Lung (tissue), 12 donors: ENCODE results near the gene ECE1. TPM values are rescaled to one million over a fixed set of nuclear protein-coding genes. Genes with fewer than 3 reads are reported as not detected.

Experiments used
- ATAC-seq: fragments of 200-7000 bp; cut with Tn5 transposase; one replicate; pipeline ENCODE4 v1.9.1; 2020; ENCODE audit warnings: moderate number of reproducible peaks; ENCODE audit not compliant: insufficient read depth, low FRiP score
- DNase-seq, 3 donors: peaks; one replicate each; pipeline ENCODE4 v3.0.0-alpha.2; 2013 to 2017
- H3K27ac ChIP-seq, 2 donors: one replicate each; pipeline ENCODE4 v1.5.1; 2013; ENCODE audit warnings: mild to moderate bottlenecking in 2 of 2, moderate library complexity in 2 of 2, control low read depth in 1 of 2, inconsistent platforms in 1 of 2, low read depth in 1 of 2, low read length in 1 of 2
- H3K27me3 ChIP-seq, 3 donors: one replicate each; pipeline ENCODE4 v1.5.1; 2013; ENCODE audit warnings: low read length in 2 of 3; ENCODE audit not compliant: control insufficient read depth in 3 of 3, insufficient read depth in 3 of 3
- H3K36me3 ChIP-seq, 4 donors: one replicate each; pipeline ENCODE4 v1.5.1; 2013; ENCODE audit warnings: low read length in 4 of 4, mild to moderate bottlenecking in 1 of 4, moderate library complexity in 1 of 4; ENCODE audit not compliant: control insufficient read depth in 4 of 4, insufficient read depth in 4 of 4
- H3K4me1 ChIP-seq, 5 donors: one replicate each; pipeline ENCODE4 v1.5.1; 2013; ENCODE audit warnings: low read length in 5 of 5, mild to moderate bottlenecking in 2 of 5, moderate library complexity in 1 of 5; ENCODE audit not compliant: control insufficient read depth in 5 of 5, insufficient read depth in 5 of 5
- H3K4me3 ChIP-seq: one replicate; pipeline ENCODE4 v1.5.1; 2013; ENCODE audit warnings: mild to moderate bottlenecking, control low read depth, moderate library complexity
- H3K9ac ChIP-seq, 2 donors: one replicate each; pipeline ENCODE4 v1.5.1; 2013; ENCODE audit warnings: low read length in 2 of 2, control low read depth in 1 of 2; ENCODE audit not compliant: insufficient read depth in 1 of 2
- H3K9me3 ChIP-seq, 4 donors: one replicate each; pipeline ENCODE4 v1.5.1; 2013; ENCODE audit warnings: low read length in 3 of 4, mild to moderate bottlenecking in 1 of 4, moderate library complexity in 1 of 4; ENCODE audit not compliant: control insufficient read depth in 4 of 4, insufficient read depth in 3 of 4
- CTCF ChIP-seq: IDR thresholded peaks from 2 replicates; pipeline ENCODE4 v1.5.1; 2012; ENCODE audit warnings: mild to moderate bottlenecking; ENCODE audit errors: control extremely low read depth, extremely low read depth
- WGBS, 2 donors: extraction: QIAGEN DNeasy Blood & Tissue Kit; methylation state at CpG; one replicate each; pipeline ENCODE4 v1.1.7; 2013; 5-methylcytosine and 5-hydroxymethylcytosine counted together
- polyA plus RNA-seq, 2 donors: library from polyadenylated mRNA; stranded (reverse); fragments of 200-250 nt; gene quantifications; one replicate each; pipeline ENCODE4 v1.2.1, GENCODE V29; 2013
- total RNA-seq, 2 donors: library from RNA; depleted of rRNA in 1 of 2; stranded (reverse); fragments of >200 nt in 1 of 2; gene quantifications; one replicate each; pipeline ENCODE4 v1.2.1, GENCODE V29; 2014 to 2021
- donor health status: control.
- donor health status: control.
- donor health status: Bipolar disorder and iron deficiency.
- donor health status: healthy.
- donor health status: DM: yes; HTN: yes; CAD: no.

Gene ECE1
- total and polyA plus RNA-seq, 4 donors: 55.7 to 129 (median 105) TPM

GRCh38 chr1:21335750-21336224 lies 45.5 kb upstream of the ECE1 start:
- Histone ChIP-seq H3K4me1 (peaks cover 17 to 55% (median 40%) of the 10 kb centered on the region in 5 donors), H3K4me3 (no peak overlapping the region), H3K27ac (peak overlapping the region in 1 of 2 donors; percentile 90), H3K9me3 (no peaks in the 10 kb centered on the region), H3K36me3 (no peaks in the 10 kb centered on the region), H3K9ac (peak overlapping the region in 1 of 2 donors; percentile 16), H3K27me3 (no peaks in the 10 kb centered on the region)
- ATAC-seq (no peak), DNase-seq (no peak)
- 46 to 62% methylated on average over 3 of the region's 3 CpGs for WGBS, 2 donors
- TF ChIP-seq CTCF: no peak

- H3K27me3 ChIP-seq: no peaks in the 10 kb centered on the region
- peaks cover 17 to 55% (median 41%) of the 10 kb centered on the region in 5 donors for H3K4me1 ChIP-seq
- TF ChIP-seq CTCF: no peak
- peak overlapping the region; percentile 16 to 24 for H3K9ac ChIP-seq
- DNase-seq (no peak), ATAC-seq (no peak)
- peak overlapping the region in 1 of 2 donors; percentile 90 for H3K27ac ChIP-seq
- no peaks in the 10 kb centered on the region for H3K36me3 ChIP-seq
- H3K4me3 ChIP-seq: no peak overlapping the region
- 31 to 39% methylated on average over 19 of the region's 19 CpGs for WGBS, 2 donors
- no peaks in the 10 kb centered on the region for H3K9me3 ChIP-seq
Observed at GRCh38 chr1:21335088-21335691, 44.9 kb upstream of the ECE1 start.

- peaks cover 17 to 52% (median 39%) of the 10 kb centered on the region in 5 donors for H3K4me1 ChIP-seq
- no peaks in the 10 kb centered on the region for H3K27me3 ChIP-seq
- peak overlapping the region; percentile 13 to 90 for H3K27ac ChIP-seq
- no peaks in the 10 kb centered on the region for H3K36me3 ChIP-seq
- no peak overlapping the region for H3K4me3 ChIP-seq
- 7 to 10% methylated on average over 20 of the region's 20 CpGs for WGBS, 2 donors
- DNase-seq (peak; percentile 66 to 76 (median 69)), ATAC-seq (peak; percentile 68)
- peak overlapping the region in 1 of 2 donors; percentile 24 for H3K9ac ChIP-seq
- peak; percentile 57 for TF ChIP-seq CTCF
- no peaks in the 10 kb centered on the region for H3K9me3 ChIP-seq
Observed at GRCh38 chr1:21334214-21335087, 44.2 kb upstream of the ECE1 start.
